ENCODE results near the gene IQGAP1. TPM values are rescaled to one million over a fixed set of nuclear protein-coding genes. Genes with fewer than 3 reads are reported as not detected.

Gene IQGAP1
- total and polyA plus RNA-seq, 2 of the 4 experiments (the other 2 are of a cell fraction), result 87.5 to 207 TPM

- dilution Hi-C loops (cut with HindIII; ENCODE audit: low sequenced_read_pairs, unreplicated experiment) (no loop called here), intact Hi-C loops (cut with micrococcal nuclease) (no loop called here), in situ Hi-C loops (cut with MboI; ENCODE audit: low sequenced_read_pairs) (no loop called here)
- no peak overlapping the region for H3K14ac ChIP-seq (replicated peaks; ENCODE audit: low read depth, low read length)
- H3K9me3 ChIP-seq (ENCODE audit: control insufficient read depth, insufficient read depth, low read length), result no peaks in the 10 kb centered on the region
- POLR2A ChIA-PET (ENCODE audit: unreplicated experiment), result no interaction called here
- H2BK5ac ChIP-seq (ENCODE audit: low read depth, low read length, poor library complexity, severe bottlenecking), result no peak overlapping the region
- DNase-seq, result no peak
- H2AK9ac ChIP-seq (replicated peaks; ENCODE audit: low read depth, low read length, poor library complexity), result no peak overlapping the region
- CTCF ChIA-PET, result no interaction called here
- H4K20me1 ChIP-seq (ENCODE audit: insufficient read depth, low read length), result peaks cover 38% of the 10 kb centered on the region
- H3K4me3 ChIP-seq (ENCODE audit: insufficient read depth, low read depth, low read length), result no peak overlapping the region
- H2BK15ac ChIP-seq (ENCODE audit: low read depth, low read length), result no peak overlapping the region
- peaks cover 2% of the 10 kb centered on the region; the same call in 1 of the 2 replicates for H3K36me3 ChIP-seq (ENCODE audit: control insufficient read depth, insufficient read depth, low read length)
- H2BK120ac ChIP-seq (ENCODE audit: low read depth, low read length), result no peak overlapping the region
- no peaks in the 10 kb centered on the region for H3K27me3 ChIP-seq (ENCODE audit: control insufficient read depth, insufficient read depth, low read length)
- no peak overlapping the region for H4K5ac ChIP-seq (ENCODE audit: low read depth, low read length)
- no peak overlapping the region for H3K56ac ChIP-seq (ENCODE audit: extremely low read depth, insufficient read depth, low read length)
- H3K4ac ChIP-seq (ENCODE audit: low read depth, low read length), result no peak overlapping the region
- peaks cover 15% of the 10 kb centered on the region for H3K9me1 ChIP-seq (ENCODE audit: insufficient read depth, low read length)
- no peak overlapping the region for H3K9ac ChIP-seq (ENCODE audit: low read depth, low read length)
- no peak overlapping the region for H3K18ac ChIP-seq (ENCODE audit: low read depth, low read length)
- H2BK20ac ChIP-seq (ENCODE audit: low read depth, low read length), result no peak overlapping the region
- no peak for ATAC-seq (ENCODE audit: low read depth)
- H3K23ac ChIP-seq (ENCODE audit: low read depth, low read length), result no peak overlapping the region
- peaks cover 4 to 62% of the 10 kb centered on the region in 2 experiments for H3K79me1 ChIP-seq (ENCODE audit: low read depth in 1 of 2, low read length in 2 of 2)
- no peak overlapping the region for H2AK5ac ChIP-seq (ENCODE audit: low read depth, low read length)
- H4K91ac ChIP-seq (ENCODE audit: insufficient read depth, low read depth, low read length), result no peak overlapping the region
- no TSS peak for BruUV-seq (replicated peaks)
- H3K4me2 ChIP-seq (ENCODE audit: low read depth, low read length), result no peak overlapping the region
- H2AFZ ChIP-seq (replicated peaks; ENCODE audit: low read length, poor library complexity), result no peak overlapping the region
- no peak for TF ChIP-seq NFE2L2 (IDR thresholded peaks at IDR 0.05; ENCODE audit: low read depth, low read length)
- no peak for TF ChIP-seq USF2 (IDR thresholded peaks at IDR 0.05; ENCODE audit: low read depth, low read length)
- no peak for TF ChIP-seq BHLHE40 (IDR thresholded peaks at IDR 0.05; ENCODE audit: low read depth, low read length)
- no peak for TF ChIP-seq ELK1 (IDR thresholded peaks at IDR 0.05; ENCODE audit: borderline replicate concordance, low read depth, low read length)
- peaks cover 16% of the 10 kb centered on the region for H3K4me1 ChIP-seq (ENCODE audit: control insufficient read depth, insufficient read depth, low read length)
- no peak overlapping the region for H4K8ac ChIP-seq (ENCODE audit: low read depth in 2 of 2, low read length in 2 of 2)
- no CpG with 5 or more reads among the region's 2 CpGs for WGBS, 2 experiments (ENCODE audit: extremely low coverage in 2 of 2, insufficient read length in 1 of 2)
- H3K27ac ChIP-seq (ENCODE audit: insufficient read depth, low read length), result no peak overlapping the region
Observed at GRCh38 chr15:90411176-90411575, 23.1 kb downstream of the IQGAP1 start.
